SK-N-MC (cell line): ENCODE data around the gene LSM14A.

Experiments
- DNase-seq: peaks from one replicate; pipeline ENCODE4 v3.0.0-alpha.2; 2011; ENCODE audit warnings: low read depth, low spot score
- H3K27ac ChIP-seq: fragments of 200-600 bp; sonication (generic); 2 replicates; pipeline ENCODE4 v1.5.1; 2016; ENCODE audit warnings: mixed run types
- H3K36me3 ChIP-seq: fragments of 200-600 bp; sonication (generic); 2 replicates; pipeline ENCODE4 v1.6.1; 2017; ENCODE audit warnings: antibody characterized with exemption, low read length, mixed read lengths; ENCODE audit not compliant: insufficient read depth
- H3K4me3 ChIP-seq: fragments of 200-600 bp; sonication (generic); 2 replicates; pipeline ENCODE4 v1.5.1; 2016
- H3K9ac ChIP-seq: fragments of 200-600 bp; sonication (generic); 2 replicates; pipeline ENCODE4 v1.8.0; 2017; ENCODE audit warnings: mixed run types, mixed read lengths; ENCODE audit not compliant: insufficient read length
- H3K9me3 ChIP-seq: fragments of 200-600 bp; sonication (generic); 2 replicates; pipeline ENCODE4 v1.6.1; 2017; ENCODE audit warnings: low read depth, mild to moderate bottlenecking, antibody characterized with exemption, low read length, moderate library complexity, mixed read lengths
- EZH2 ChIP-seq: fragments of 200-600 bp; sonication (generic); IDR thresholded peaks from one replicate; pipeline ENCODE4 v1.6.1; 2017; ENCODE audit warnings: antibody characterized with exemption
- FOXP2 ChIP-seq: optimal IDR thresholded peaks from 2 replicates; pipeline ENCODE3; 2011; ENCODE audit warnings: mild to moderate bottlenecking, moderate library complexity; ENCODE audit not compliant: insufficient read depth; ENCODE audit errors: extremely low read length, control extremely low read depth
- POLR2AphosphoS5 ChIP-seq: IDR thresholded peaks from 2 replicates; pipeline ENCODE4 v1.6.1; 2012; ENCODE audit warnings: mild to moderate bottlenecking, low read depth, low read length, borderline replicate concordance

Gene LSM14A

GRCh38 chr19:34273121-34273520 lies 100.8 kb downstream of the LSM14A start:
- Histone ChIP-seq H3K4me3 (no peak overlapping the region), H3K27ac (no peak overlapping the region), H3K36me3 (no peaks in the 10 kb centered on the region), H3K9me3 (no peaks in the 10 kb centered on the region), H3K9ac (no peak overlapping the region)
- TF ChIP-seq POLR2AphosphoS5 (no peak), FOXP2 (no peak), EZH2 (no peak)
- no peak for DNase-seq

DNA sequence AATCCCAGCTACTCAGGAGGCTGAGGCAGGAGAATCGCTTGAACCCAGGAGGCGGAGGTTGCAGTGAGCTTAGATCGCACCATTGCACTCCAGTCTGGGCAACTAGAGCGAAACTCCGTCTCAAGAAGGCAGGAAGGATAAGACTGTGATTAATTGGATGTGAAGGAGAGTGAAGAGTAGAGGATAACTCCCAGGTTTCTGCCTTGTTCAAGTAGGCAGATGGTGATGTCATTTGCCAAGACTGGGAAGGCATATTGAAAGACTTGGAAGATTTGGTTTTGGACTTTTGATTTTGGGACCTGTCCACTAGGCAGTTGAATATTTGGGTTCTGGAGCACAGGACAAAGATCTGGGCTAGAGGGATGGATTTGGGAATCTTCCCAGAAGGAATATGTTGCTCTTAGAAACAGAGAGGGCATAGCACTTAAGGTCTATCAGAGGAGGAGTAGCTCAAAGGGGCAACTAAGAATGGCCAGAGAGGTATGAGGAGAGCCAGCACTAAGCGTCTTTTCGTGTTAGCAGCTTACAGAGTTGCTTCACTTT lies 102.1 kb downstream of the LSM14A start:
- peak overlapping the region; percentile 89 for H3K27ac ChIP-seq
- peak overlapping the region; percentile 33 for H3K9ac ChIP-seq
- no peaks in the 10 kb centered on the region for H3K36me3 ChIP-seq
- no peak for TF ChIP-seq EZH2
- no peak for TF ChIP-seq POLR2AphosphoS5
- TF ChIP-seq FOXP2: no peak
- H3K4me3 ChIP-seq: peak overlapping the region; percentile 19
- H3K9me3 ChIP-seq: no peaks in the 10 kb centered on the region
- no peak for DNase-seq

GRCh38 chr19:34274827-34275625 lies 102.7 kb downstream of the LSM14A start:
- TF ChIP-seq EZH2: no peak
- TF ChIP-seq POLR2AphosphoS5: no peak
- TF ChIP-seq FOXP2: no peak
- DNase-seq: peak; percentile 58
- H3K27ac ChIP-seq: peak overlapping the region; percentile 89
- peak overlapping the region; percentile 33 for H3K9ac ChIP-seq
- H3K4me3 ChIP-seq: peak overlapping the region; percentile 19
- no peaks in the 10 kb centered on the region for H3K36me3 ChIP-seq
- no peaks in the 10 kb centered on the region for H3K9me3 ChIP-seq

- Histone ChIP-seq H3K9me3 (no peaks in the 10 kb centered on the region), H3K27ac (no peak overlapping the region), H3K9ac (no peak overlapping the region), H3K4me3 (no peak overlapping the region), H3K36me3 (no peaks in the 10 kb centered on the region)
- TF ChIP-seq FOXP2 (no peak), POLR2AphosphoS5 (no peak), EZH2 (no peak)
- DNase-seq: no peak
These were observed 103.4 kb downstream of the LSM14A start for GRCh38 chr19:34275705-34276104.

- no peak overlapping the region for H3K27ac ChIP-seq
- no peaks in the 10 kb centered on the region for H3K36me3 ChIP-seq
- H3K4me3 ChIP-seq: no peak overlapping the region
- no peak overlapping the region for H3K9ac ChIP-seq
- DNase-seq: no peak
- no peaks in the 10 kb centered on the region for H3K9me3 ChIP-seq
- no peak for TF ChIP-seq POLR2AphosphoS5
- no peak for TF ChIP-seq EZH2
- TF ChIP-seq FOXP2: no peak
These were observed 104.3 kb downstream of the LSM14A start for GRCh38 chr19:34276614-34277013.

DNA sequence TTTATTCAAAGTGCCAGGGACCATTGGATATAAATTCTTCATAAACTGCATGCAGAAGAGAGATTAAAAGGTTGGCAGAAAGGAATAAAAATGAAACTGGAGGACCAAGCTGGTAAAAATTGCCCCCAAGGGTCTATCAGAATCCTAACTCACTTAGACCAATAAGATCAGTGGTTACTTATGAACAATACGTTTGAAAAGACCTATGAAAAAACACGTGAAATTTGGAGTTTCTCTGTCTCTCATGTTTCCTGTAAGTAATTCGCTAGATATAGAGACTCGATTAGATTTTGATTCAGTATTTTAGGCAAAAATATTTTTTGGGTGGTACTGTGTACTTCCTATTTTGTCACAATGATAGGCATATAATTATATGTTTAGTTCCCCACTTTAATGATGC lies 104.9 kb downstream of the LSM14A start:
- DNase-seq: no peak
- no peak overlapping the region for H3K27ac ChIP-seq
- H3K9ac ChIP-seq: no peak overlapping the region
- H3K9me3 ChIP-seq: no peaks in the 10 kb centered on the region
- no peak overlapping the region for H3K4me3 ChIP-seq
- TF ChIP-seq POLR2AphosphoS5 (no peak), FOXP2 (no peak), EZH2 (no peak)
- no peaks in the 10 kb centered on the region for H3K36me3 ChIP-seq

DNA sequence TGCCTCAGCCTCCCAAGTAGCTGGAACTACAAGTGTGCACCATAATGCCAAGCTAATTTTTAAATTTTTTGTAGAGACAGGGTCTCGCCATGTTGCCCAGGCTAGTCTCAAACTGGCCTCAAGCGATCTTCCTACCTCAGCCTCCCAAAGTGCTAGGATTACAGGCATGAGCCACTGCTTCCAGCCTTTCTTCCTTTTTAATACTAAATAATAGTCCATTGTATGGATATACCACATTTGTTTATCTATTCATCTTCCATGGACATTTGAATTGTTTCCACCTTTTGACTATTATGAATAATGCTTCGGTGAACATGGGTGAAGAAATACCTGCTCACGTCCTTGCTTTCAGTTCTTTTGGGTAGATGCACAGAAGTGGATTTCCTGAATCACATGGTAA lies 106.5 kb downstream of the LSM14A start:
- TF ChIP-seq EZH2 (no peak), POLR2AphosphoS5 (no peak), FOXP2 (no peak)
- no peak overlapping the region for H3K9ac ChIP-seq
- no peak for DNase-seq
- H3K36me3 ChIP-seq: no peaks in the 10 kb centered on the region
- H3K4me3 ChIP-seq: no peak overlapping the region
- no peaks in the 10 kb centered on the region for H3K9me3 ChIP-seq
- H3K27ac ChIP-seq: no peak overlapping the region
